HepG2 (cell line): ENCODE data around the gene CFAP99. TPM values are rescaled to one million over a fixed set of nuclear protein-coding genes. Genes with fewer than 3 reads are reported as not detected.

ENCODE experiments used
- ARID2 ChIP-seq: sonication (generic); formaldehyde crosslinking; IDR thresholded peaks from 2 replicates; pipeline ENCODE4 v1.8.1; 2022; ENCODE audit warnings: mild to moderate bottlenecking, missing genetic modification reagents, borderline replicate concordance
- BCL6 ChIP-seq: IDR thresholded peaks from 2 replicates; pipeline ENCODE4 v1.6.1; 2016; ENCODE audit warnings: missing genetic modification reagents, missing compliant biosample characterization
- ERF ChIP-seq: IDR thresholded peaks from 2 replicates; pipeline ENCODE4 v1.6.1; 2018; ENCODE audit warnings: missing biosample characterization, missing genetic modification reagents
- HMG20A ChIP-seq: IDR thresholded peaks from 2 replicates; pipeline ENCODE4 v1.6.1; 2016; ENCODE audit warnings: borderline replicate concordance
- HNRNPLL ChIP-seq: fragments of 200-400 bp; formaldehyde crosslinking; IDR thresholded peaks from 2 replicates; pipeline ENCODE4 v1.6.1; 2017; ENCODE audit warnings: mild to moderate bottlenecking, low read depth, low read length; ENCODE audit not compliant: poor library complexity, severe bottlenecking
- IRX3 ChIP-seq: sonication (generic); formaldehyde crosslinking; IDR thresholded peaks from 2 replicates; pipeline ENCODE4 v1.8.1; 2023; ENCODE audit warnings: mild to moderate bottlenecking, low read depth, missing genetic modification reagents, borderline replicate concordance
- MTA3 ChIP-seq: sonication (generic); formaldehyde crosslinking; IDR thresholded peaks from 2 replicates; pipeline ENCODE4 v1.4.0; 2020; ENCODE audit warnings: missing genetic modification reagents
- PHB2 ChIP-seq: fragments of 450-650 bp; IDR thresholded peaks from 2 replicates; pipeline ENCODE4 v1.6.1; 2018; ENCODE audit not compliant: partially characterized antibody
- STAG1 ChIP-seq: sonication (generic); formaldehyde crosslinking; IDR thresholded peaks from 2 replicates; pipeline ENCODE4 v1.4.0; 2020; ENCODE audit warnings: missing genetic modification reagents
- TAF1 ChIP-seq: sonication (generic); formaldehyde crosslinking; IDR thresholded peaks from 2 replicates; pipeline ENCODE4 v1.4.0; 2020; ENCODE audit warnings: missing genetic modification reagents
- TEAD3 ChIP-seq: optimal IDR thresholded peaks from 2 replicates; pipeline ENCODE3; 2016; ENCODE audit warnings: borderline replicate concordance
- polyA plus RNA-seq, 8 experiments: library from polyadenylated mRNA; depleted of rRNA in 3 of 8; stranded (reverse) in 7 of 8; unstranded in 1 of 8; fragments of >200 nt; fragmentation: Illumina TruSeq in 4 of 8; extraction: Trizol in 4 of 8; gene quantifications; 2 replicates each; pipeline versions ENCODE4 v1.2.1 to v1.2.3, GENCODE V29; 2011 to 2016; ENCODE audit warnings: low read depth in 4 of 8, missing spikeins in 1 of 8, mixed read lengths in 1 of 8; ENCODE audit not compliant: insufficient read depth in 1 of 8
- total RNA-seq, 5 experiments: library from RNA; depleted of rRNA; stranded (reverse); fragments of >200 nt; fragmentation: Illumina TruSeq; extraction: Trizol; gene quantifications; 2 replicates each; pipeline ENCODE4 v1.2.3, GENCODE V29; 2016; ENCODE audit warnings: low read depth in 1 of 5
- TF ChIP-seq, protein P1 (sequence below): sonication (generic); formaldehyde crosslinking; IDR thresholded peaks from 2 replicates; pipeline ENCODE4 v1.4.0; 2020; ENCODE audit warnings: missing genetic modification reagents, borderline replicate concordance
- TF ChIP-seq, protein P2 (sequence below): sonication (generic); formaldehyde crosslinking; IDR thresholded peaks from 2 replicates; pipeline ENCODE4 v1.9.0; 2022; ENCODE audit warnings: low read depth, missing genetic modification reagents
- TF ChIP-seq, protein P3 (sequence below): sonication (generic); formaldehyde crosslinking; IDR thresholded peaks from 2 replicates; pipeline ENCODE4 v1.8.1; 2022; ENCODE audit warnings: low read depth, mild to moderate bottlenecking, missing genetic modification reagents
- TF ChIP-seq, protein P4 (sequence below): sonication (generic); formaldehyde crosslinking; IDR thresholded peaks from 2 replicates; pipeline ENCODE4 v1.5.0; 2020; ENCODE audit warnings: missing genetic modification reagents, mild to moderate bottlenecking, borderline replicate concordance
- TF ChIP-seq, protein P5 (sequence below): IDR thresholded peaks from 2 replicates; pipeline ENCODE4 v1.6.1; 2016; ENCODE audit warnings: missing compliant biosample characterization, missing genetic modification reagents, borderline replicate concordance

CFAP99 gene
- total and polyA plus RNA-seq, 2 of the 13 experiments (the other 11 are each of a cell fraction or from before 2014, with no cell fraction given), result not detected

DNA sequence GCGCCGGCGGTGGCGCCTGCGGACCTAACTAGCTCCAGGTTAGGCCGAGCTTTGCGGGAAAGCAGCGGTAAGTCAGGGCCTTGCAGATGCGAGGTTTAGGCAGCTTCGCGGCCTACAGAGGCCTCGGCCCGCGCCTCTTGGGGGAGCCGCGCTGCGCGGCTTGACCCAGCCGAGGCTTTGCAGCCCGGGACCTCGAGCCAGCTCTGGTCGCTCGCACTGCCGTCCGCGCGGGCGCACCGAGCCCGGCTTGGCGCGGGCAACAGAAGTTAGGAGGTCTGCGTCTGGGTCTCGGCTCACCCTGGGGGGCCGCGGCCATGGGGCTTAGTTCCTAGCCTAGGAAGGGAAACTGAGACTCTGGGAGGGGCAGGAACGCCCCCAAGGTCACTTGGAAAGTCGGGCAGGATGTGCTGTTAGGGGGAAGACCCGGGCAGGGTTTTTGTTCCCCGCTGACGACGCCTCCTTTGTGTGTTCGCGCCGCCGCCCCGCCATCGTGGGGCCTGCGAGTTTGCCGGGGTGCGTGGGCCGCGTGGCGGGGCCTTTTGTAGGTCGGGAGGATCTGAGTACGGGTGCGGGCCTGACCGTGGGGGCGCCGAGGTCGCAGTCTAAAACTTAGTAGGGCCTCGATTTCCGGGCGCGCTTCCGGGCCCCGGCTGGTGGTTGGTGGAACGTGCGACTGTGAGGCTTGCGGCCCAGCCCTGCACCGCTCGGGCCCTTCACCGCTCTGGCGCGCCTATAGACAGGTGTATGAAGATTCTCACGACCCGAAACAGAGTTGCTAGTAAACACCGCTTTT, 50.6 kb downstream of the CFAP99 start (continued):
- TF ChIP-seq TAF1 (CRISPR knock-in tag) (peak; percentile 77), STAG1 (CRISPR knock-in tag) (no peak), PHB2 (no peak), BCL6 (CRISPR knock-in tag) (peak; percentile 37; the same call in 1 of the 2 replicates), ARID2 (CRISPR knock-in tag) (no peak), TEAD3 (CRISPR knock-in tag) (peak; percentile 21), IRX3 (peak; percentile 32; the same call in 1 of the 2 replicates), MTA3 (CRISPR knock-in tag) (no peak), HMG20A (no peak), HNRNPLL (peak; percentile 14), ERF (no peak)
- TF ChIP-seq, protein P1, sequence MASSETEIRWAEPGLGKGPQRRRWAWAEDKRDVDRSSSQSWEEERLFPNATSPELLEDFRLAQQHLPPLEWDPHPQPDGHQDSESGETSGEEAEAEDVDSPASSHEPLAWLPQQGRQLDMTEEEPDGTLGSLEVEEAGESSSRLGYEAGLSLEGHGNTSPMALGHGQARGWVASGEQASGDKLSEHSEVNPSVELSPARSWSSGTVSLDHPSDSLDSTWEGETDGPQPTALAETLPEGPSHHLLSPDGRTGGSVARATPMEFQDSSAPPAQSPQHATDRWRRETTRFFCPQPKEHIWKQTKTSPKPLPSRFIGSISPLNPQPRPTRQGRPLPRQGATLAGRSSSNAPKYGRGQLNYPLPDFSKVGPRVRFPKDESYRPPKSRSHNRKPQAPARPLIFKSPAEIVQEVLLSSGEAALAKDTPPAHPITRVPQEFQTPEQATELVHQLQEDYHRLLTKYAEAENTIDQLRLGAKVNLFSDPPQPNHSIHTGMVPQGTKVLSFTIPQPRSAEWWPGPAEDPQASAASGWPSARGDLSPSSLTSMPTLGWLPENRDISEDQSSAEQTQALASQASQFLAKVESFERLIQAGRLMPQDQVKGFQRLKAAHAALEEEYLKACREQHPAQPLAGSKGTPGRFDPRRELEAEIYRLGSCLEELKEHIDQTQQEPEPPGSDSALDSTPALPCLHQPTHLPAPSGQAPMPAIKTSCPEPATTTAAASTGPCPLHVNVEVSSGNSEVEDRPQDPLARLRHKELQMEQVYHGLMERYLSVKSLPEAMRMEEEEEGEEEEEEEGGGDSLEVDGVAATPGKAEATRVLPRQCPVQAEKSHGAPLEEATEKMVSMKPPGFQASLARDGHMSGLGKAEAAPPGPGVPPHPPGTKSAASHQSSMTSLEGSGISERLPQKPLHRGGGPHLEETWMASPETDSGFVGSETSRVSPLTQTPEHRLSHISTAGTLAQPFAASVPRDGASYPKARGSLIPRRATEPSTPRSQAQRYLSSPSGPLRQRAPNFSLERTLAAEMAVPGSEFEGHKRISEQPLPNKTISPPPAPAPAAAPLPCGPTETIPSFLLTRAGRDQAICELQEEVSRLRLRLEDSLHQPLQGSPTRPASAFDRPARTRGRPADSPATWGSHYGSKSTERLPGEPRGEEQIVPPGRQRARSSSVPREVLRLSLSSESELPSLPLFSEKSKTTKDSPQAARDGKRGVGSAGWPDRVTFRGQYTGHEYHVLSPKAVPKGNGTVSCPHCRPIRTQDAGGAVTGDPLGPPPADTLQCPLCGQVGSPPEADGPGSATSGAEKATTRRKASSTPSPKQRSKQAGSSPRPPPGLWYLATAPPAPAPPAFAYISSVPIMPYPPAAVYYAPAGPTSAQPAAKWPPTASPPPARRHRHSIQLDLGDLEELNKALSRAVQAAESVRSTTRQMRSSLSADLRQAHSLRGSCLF (CRISPR knock-in tag), result no peak
- TF ChIP-seq, protein P2, sequence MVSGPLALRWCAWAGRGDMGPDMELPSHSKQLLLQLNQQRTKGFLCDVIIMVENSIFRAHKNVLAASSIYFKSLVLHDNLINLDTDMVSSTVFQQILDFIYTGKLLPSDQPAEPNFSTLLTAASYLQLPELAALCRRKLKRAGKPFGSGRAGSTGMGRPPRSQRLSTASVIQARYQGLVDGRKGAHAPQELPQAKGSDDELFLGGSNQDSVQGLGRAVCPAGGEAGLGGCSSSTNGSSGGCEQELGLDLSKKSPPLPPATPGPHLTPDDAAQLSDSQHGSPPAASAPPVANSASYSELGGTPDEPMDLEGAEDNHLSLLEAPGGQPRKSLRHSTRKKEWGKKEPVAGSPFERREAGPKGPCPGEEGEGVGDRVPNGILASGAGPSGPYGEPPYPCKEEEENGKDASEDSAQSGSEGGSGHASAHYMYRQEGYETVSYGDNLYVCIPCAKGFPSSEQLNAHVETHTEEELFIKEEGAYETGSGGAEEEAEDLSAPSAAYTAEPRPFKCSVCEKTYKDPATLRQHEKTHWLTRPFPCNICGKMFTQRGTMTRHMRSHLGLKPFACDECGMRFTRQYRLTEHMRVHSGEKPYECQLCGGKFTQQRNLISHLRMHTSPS (CRISPR knock-in tag), result no peak
- TF ChIP-seq, protein P3, sequence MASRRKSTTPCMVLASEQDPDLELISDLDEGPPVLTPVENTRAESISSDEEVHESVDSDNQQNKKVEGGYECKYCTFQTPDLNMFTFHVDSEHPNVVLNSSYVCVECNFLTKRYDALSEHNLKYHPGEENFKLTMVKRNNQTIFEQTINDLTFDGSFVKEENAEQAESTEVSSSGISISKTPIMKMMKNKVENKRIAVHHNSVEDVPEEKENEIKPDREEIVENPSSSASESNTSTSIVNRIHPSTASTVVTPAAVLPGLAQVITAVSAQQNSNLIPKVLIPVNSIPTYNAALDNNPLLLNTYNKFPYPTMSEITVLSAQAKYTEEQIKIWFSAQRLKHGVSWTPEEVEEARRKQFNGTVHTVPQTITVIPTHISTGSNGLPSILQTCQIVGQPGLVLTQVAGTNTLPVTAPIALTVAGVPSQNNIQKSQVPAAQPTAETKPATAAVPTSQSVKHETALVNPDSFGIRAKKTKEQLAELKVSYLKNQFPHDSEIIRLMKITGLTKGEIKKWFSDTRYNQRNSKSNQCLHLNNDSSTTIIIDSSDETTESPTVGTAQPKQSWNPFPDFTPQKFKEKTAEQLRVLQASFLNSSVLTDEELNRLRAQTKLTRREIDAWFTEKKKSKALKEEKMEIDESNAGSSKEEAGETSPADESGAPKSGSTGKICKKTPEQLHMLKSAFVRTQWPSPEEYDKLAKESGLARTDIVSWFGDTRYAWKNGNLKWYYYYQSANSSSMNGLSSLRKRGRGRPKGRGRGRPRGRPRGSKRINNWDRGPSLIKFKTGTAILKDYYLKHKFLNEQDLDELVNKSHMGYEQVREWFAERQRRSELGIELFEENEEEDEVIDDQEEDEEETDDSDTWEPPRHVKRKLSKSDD (CRISPR knock-in tag), result no peak
- TF ChIP-seq, protein P4, sequence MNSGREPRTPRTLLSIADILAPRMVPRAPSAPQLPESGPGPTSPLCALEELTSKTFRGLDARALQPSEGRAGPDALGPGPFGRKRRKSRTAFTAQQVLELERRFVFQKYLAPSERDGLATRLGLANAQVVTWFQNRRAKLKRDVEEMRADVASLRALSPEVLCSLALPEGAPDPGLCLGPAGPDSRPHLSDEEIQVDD (CRISPR knock-in tag), result no peak
- TF ChIP-seq, protein P5, sequence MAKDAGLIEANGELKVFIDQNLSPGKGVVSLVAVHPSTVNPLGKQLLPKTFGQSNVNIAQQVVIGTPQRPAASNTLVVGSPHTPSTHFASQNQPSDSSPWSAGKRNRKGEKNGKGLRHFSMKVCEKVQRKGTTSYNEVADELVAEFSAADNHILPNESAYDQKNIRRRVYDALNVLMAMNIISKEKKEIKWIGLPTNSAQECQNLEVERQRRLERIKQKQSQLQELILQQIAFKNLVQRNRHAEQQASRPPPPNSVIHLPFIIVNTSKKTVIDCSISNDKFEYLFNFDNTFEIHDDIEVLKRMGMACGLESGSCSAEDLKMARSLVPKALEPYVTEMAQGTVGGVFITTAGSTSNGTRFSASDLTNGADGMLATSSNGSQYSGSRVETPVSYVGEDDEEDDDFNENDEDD (CRISPR knock-in tag), result peak; percentile 31; the same call in 1 of the 2 replicates
